Breast epithelium (tissue), 3 donors: ENCODE data around the gene UBAC1.

Experiments
- CTCF ChIP-seq, 3 donors: fragments of 450-650 bp; IDR thresholded peaks; one replicate each; pipeline ENCODE4 v1.5.1; 2016 to 2017; ENCODE audit warnings: antibody characterized with exemption in 3 of 3, mild to moderate bottlenecking in 3 of 3, moderate library complexity in 3 of 3
- POLR2A ChIP-seq: fragments of 450-650 bp; IDR thresholded peaks from one replicate; pipeline ENCODE4 v1.6.1; 2016; ENCODE audit warnings: antibody characterized with exemption, mild to moderate bottlenecking, moderate library complexity

GRCh38 chr9:135948968-135949367 is 12.2 kb downstream of the UBAC1 start:
- TF ChIP-seq CTCF (IDR thresholded peaks at IDR 0.05) (no peak), POLR2A (no peak)
